KOPT-K1 (cell line): ENCODE results near the gene FNDC3A.
"Not testable (repeated sequence)": the region's sequence is repeated elsewhere in the genome, so short reads cannot be mapped to it uniquely, and the experiment has no call there.

ENCODE experiments used
- H3K27ac ChIP-seq: fragments of 200-600 bp; sonication (generic); 2 replicates; pipeline ENCODE4 v1.5.1; 2016; ENCODE audit warnings: antibody characterized with exemption, mild to moderate bottlenecking, low read depth, low read length; ENCODE audit not compliant: poor library complexity, severe bottlenecking
- H3K36me3 ChIP-seq: fragments of 200-600 bp; sonication (generic); 2 replicates; pipeline ENCODE4 v1.5.1; 2017; ENCODE audit warnings: antibody characterized with exemption, mild to moderate bottlenecking, low read length, moderate library complexity; ENCODE audit not compliant: insufficient read depth
- H3K9me3 ChIP-seq: fragments of 200-600 bp; sonication (generic); 2 replicates; pipeline ENCODE4 v1.5.1; 2017; ENCODE audit warnings: antibody characterized with exemption, low read length, mild to moderate bottlenecking; ENCODE audit not compliant: insufficient read depth, poor library complexity, severe bottlenecking

FNDC3A gene

GRCh38 chr13:49046002-49046401 is 70.3 kb downstream of the FNDC3A start:
- no peaks in the 10 kb centered on the region for H3K9me3 ChIP-seq
- no peak overlapping the region for H3K27ac ChIP-seq
- H3K36me3 ChIP-seq: peaks cover 12% of the 10 kb centered on the region; the same call in 1 of the 2 replicates

DNA sequence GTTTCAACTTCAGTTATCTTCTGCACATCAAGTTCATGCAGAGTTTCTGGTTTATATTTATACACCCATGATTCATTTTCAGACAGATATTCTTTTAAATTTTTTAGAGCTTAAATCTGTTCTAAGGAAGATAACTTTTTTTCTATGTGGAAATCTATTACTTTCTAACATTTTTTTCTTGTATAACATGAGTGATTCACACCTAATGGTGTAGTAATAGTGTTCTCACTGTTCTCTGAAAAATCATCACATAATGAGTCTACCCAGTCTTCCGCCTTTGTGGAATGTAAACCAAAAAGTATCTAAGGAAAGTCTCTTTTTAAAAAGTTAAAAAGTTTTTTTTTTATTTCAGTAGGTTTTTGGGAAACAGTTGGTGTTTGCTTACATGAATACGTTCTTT is 70.8 kb downstream of the FNDC3A start:
- no peaks in the 10 kb centered on the region for H3K9me3 ChIP-seq
- H3K36me3 ChIP-seq: peaks cover 12% of the 10 kb centered on the region; the same call in 1 of the 2 replicates
- no peak overlapping the region for H3K27ac ChIP-seq

GRCh38 chr13:49052813-49053212 is 77.1 kb downstream of the FNDC3A start:
- H3K27ac ChIP-seq: no peak overlapping the region
- H3K36me3 ChIP-seq: no peaks in the 10 kb centered on the region; the same call in 1 of the 2 replicates
- no peaks in the 10 kb centered on the region for H3K9me3 ChIP-seq

GRCh38 chr13:49053215-49053614 is 77.5 kb downstream of the FNDC3A start:
- no peaks in the 10 kb centered on the region for H3K9me3 ChIP-seq
- H3K27ac ChIP-seq: no peak overlapping the region
- no peaks in the 10 kb centered on the region; the same call in 1 of the 2 replicates for H3K36me3 ChIP-seq

DNA sequence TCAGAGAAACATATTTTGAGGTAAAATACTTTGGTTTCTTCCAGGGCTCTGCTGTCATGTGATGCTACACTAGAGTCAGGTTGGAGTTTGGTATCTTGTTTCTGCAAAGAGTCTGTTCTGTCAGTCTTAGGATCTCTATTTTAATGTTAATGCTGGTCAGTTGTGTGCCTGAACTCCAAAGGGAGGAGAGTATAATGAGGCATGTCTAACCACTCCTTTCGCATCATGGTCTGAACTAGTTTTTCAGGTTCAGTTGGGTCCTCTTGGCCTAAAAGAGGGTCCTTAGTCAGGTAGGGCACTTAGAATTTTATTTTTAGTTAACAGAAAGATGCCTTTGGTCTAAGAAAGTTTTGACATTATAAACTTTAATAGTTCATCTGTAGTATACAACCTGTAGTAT is 78.2 kb downstream of the FNDC3A start:
- H3K36me3 ChIP-seq: peaks cover 5% of the 10 kb centered on the region; the same call in 1 of the 2 replicates
- no peaks in the 10 kb centered on the region for H3K9me3 ChIP-seq

GRCh38 chr13:49055021-49055420 is 79.3 kb downstream of the FNDC3A start:
- H3K27ac ChIP-seq: no peak overlapping the region
- peaks cover 7% of the 10 kb centered on the region; the same call in 1 of the 2 replicates for H3K36me3 ChIP-seq
- no peaks in the 10 kb centered on the region for H3K9me3 ChIP-seq

More for the DNA sequence above, 78.2 kb downstream of the FNDC3A start:
- H3K27ac ChIP-seq: no peak overlapping the region

- Histone ChIP-seq H3K27ac (no peak overlapping the region), H3K9me3 (no peaks in the 10 kb centered on the region), H3K36me3 (peaks cover 7% of the 10 kb centered on the region; the same call in 1 of the 2 replicates)
Measured at GRCh38 chr13:49057176-49057575, 81.5 kb downstream of the FNDC3A start.

DNA sequence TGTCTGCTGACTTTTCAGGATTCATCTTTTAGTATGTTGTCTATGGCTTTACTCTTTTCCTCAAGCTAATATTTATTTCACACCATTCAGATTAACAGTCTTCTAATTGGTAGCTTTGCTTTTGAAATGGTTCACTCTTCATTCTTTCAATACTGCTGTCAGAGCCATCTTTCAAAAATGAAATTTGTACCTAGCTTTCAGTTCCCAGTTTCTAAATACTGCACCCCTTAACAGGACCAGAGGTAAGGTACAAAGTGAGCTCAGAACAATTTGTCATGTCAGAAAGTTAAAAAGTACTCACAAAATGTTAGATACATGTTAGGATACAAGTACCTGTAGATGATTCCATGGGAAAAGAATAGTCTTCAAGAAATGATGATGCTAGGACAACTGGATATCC is 83.0 kb downstream of the FNDC3A start:
- Histone ChIP-seq H3K36me3 (peaks cover 7% of the 10 kb centered on the region; the same call in 1 of the 2 replicates), H3K27ac (no peak overlapping the region)

DNA sequence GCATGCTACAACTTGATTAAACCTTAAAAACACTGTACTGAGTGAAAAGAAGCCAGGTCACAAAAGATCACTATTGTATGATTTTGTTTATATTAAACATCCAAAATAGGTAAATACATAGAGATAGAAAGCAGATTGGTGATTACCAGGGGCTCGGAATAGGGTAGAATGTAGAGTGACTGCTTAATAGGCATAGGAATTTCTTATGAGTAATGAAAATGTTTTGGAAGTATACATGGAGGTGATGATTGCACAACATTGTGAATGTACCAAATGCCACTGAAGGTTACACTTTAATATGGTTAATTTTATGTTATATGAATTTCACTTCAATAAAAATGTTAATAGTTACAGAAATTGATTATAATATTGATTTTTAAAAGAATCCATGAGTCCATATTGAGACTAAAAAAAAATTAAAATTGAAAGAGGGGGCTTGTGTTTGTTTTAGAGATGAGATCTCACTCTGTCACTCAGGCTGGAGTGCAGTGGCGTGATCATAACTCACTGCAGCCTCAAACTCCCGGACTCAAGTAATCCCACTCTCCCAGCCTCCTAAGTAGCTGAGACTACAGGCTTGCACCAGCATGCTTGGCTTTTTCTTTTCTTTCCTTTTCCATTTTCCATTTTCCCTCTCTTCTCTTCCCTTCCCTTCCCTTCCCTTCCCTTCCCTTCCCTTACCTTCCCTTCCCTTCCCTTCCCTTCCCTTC is 85.1 kb downstream of the FNDC3A start:
- Histone ChIP-seq H3K36me3 (0 out of 2 replicates have a peak, but pooled peaks cover 7% of the 10 kb centered on the region), H3K9me3 (no peaks in the 10 kb centered on the region), H3K27ac (no peak overlapping the region)

More for the DNA sequence above, 83.0 kb downstream of the FNDC3A start:
- no peaks in the 10 kb centered on the region for H3K9me3 ChIP-seq

DNA sequence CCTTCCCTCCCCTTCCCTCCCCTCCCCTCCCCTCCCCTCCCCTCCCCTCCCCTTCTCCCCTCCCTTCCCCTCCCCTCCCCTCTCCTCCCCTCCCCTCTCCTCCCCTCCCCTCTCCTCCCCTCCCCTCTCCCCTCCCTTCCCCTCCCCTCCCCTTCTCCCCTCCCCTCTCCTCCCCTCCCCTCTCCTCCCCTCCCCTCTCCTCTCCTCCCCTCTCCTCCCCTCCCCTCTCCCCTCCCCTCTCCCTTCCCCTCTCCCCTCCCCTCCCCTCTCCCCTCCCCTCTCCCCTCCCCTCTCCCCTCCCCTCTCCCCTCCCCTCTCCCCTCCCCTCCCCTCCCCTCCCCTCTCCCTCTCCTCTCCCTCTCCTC is 85.7 kb downstream of the FNDC3A start:
- not testable (repeated sequence) for H3K36me3 ChIP-seq, H3K27ac ChIP-seq, H3K9me3 ChIP-seq

- H3K27ac ChIP-seq: no peak overlapping the region
- no peaks in the 10 kb centered on the region for H3K9me3 ChIP-seq
- 0 out of 2 replicates have a peak, but pooled peaks cover 7% of the 10 kb centered on the region for H3K36me3 ChIP-seq
Measured at GRCh38 chr13:49062297-49062896, 86.7 kb downstream of the FNDC3A start.

- Histone ChIP-seq H3K9me3 (no peaks in the 10 kb centered on the region), H3K27ac (no peak overlapping the region), H3K36me3 (peaks cover 9% of the 10 kb centered on the region; the same call in 1 of the 2 replicates)
Measured at GRCh38 chr13:49063011-49063410, 87.3 kb downstream of the FNDC3A start.

DNA sequence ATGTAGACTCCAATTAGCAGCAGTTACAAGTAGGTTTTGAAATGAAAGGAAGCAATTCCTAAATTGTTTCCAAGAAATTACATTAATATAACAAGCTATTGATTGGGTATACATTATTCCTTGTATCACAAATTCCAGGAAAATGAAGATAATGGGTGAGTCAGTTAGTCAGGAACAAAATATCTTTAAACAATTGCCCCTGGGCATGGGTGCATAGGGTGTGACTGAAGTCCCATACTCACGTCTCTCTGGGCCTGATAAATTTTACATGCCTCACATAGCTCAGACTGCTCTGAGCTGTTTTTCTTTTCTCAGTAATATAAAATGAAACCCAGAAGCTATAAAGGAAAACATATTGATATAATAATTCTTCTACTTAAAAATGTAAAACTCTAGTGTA is 87.8 kb downstream of the FNDC3A start:
- Histone ChIP-seq H3K27ac (no peak overlapping the region), H3K9me3 (no peaks in the 10 kb centered on the region), H3K36me3 (peaks cover 13% of the 10 kb centered on the region; the same call in 1 of the 2 replicates)

GRCh38 chr13:49064476-49064875 is 88.8 kb downstream of the FNDC3A start:
- H3K9me3 ChIP-seq: no peaks in the 10 kb centered on the region
- peaks cover 7% of the 10 kb centered on the region; the same call in 1 of the 2 replicates for H3K36me3 ChIP-seq
- H3K27ac ChIP-seq: no peak overlapping the region

- Histone ChIP-seq H3K36me3 (peaks cover 7% of the 10 kb centered on the region; the same call in 1 of the 2 replicates), H3K27ac (no peak overlapping the region), H3K9me3 (no peaks in the 10 kb centered on the region)
Measured at GRCh38 chr13:49066856-49067255, 91.1 kb downstream of the FNDC3A start.

DNA sequence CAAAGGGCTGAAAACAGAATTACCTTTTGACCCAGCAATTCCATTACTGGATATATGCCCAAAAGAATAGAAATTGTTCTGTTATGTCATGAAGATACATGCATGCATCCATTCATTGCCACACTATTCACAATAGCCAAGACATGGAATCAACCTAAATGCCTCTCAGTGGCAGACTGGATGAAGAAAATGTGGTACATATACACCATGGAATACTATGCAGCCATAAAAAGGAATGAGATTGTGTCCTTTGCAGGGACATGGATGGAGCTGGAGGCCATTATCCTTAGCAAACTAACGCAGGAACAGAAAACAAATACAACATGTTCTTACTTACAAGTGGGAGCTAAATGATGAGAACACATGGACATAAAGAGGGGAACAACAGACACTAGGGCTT is 92.8 kb downstream of the FNDC3A start:
- H3K27ac ChIP-seq, H3K9me3 ChIP-seq, H3K36me3 ChIP-seq: not testable (repeated sequence)
